Upper lobe of left lung (tissue), 4 donors: Measurements from ENCODE around the gene ZNF490.

Experiments
- EP300 ChIP-seq, 4 donors: sonication (generic); formaldehyde crosslinking; IDR thresholded peaks; one replicate each; pipeline ENCODE4 v1.5.1; 2017; ENCODE audit warnings: antibody characterized with exemption in 4 of 4, control low read depth in 2 of 4
- POLR2AphosphoS5 ChIP-seq, 2 donors: sonication (generic); formaldehyde crosslinking; IDR thresholded peaks; one replicate each; pipeline ENCODE4 v1.5.1; 2017; ENCODE audit warnings: antibody characterized with exemption in 2 of 2

DNA sequence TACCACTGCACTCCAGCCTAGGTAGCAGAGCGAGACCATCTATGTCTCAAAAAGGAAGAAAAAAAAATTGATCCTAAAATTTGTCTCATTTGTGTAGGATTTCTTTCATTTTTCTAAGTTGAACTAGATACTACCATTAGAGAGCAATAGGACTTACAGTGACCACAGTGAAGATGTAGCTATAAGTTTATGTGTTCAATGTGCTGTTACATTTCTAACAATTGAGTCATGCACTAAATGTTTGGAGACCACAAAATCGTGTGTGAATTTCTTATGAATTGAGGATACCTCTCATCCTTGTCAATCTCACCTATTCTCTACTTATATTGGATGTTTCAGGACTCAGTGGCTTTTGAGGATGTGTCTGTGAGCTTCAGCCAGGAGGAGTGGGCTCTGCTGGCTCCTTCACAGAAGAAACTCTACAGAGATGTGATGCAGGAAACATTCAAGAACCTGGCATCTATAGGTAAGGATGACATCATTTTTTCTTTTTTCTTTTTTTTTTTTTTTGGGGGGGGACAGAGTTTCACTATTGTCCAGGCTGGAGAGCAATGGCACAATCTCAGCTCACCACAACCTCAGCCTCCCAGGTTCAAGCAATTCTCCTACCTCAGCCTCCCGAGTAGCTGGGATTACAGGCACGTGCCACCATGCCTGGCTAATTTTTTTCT, 12.9 kb upstream of the ZNF490 start:
- TF ChIP-seq EP300 (IDR thresholded peaks at IDR 0.05) (no peak), POLR2AphosphoS5 (IDR thresholded peaks at IDR 0.05) (no peak)
